OCI-LY1 (cell line): ENCODE measurements around the gene MRPL14.

ENCODE experiments used
- H2AFZ ChIP-seq: fragments of 200-600 bp; sonication (generic), shearing (Covaris generic); 2 replicates; pipeline ENCODE4 v1.6.0; 2014; ENCODE audit warnings: antibody characterized with exemption, mild to moderate bottlenecking, low read length
- H3F3A ChIP-seq: fragments of 200-600 bp; sonication (generic), shearing (Covaris generic); 2 replicates; pipeline ENCODE4 v1.6.0; 2014; ENCODE audit warnings: mild to moderate bottlenecking, antibody characterized with exemption, low read length, moderate library complexity; ENCODE audit not compliant: insufficient read depth
- H3K27ac ChIP-seq: fragments of 200-600 bp; sonication (generic); 2 replicates; pipeline ENCODE4 v1.5.1; 2014; ENCODE audit warnings: low read length, mixed run types, mild to moderate bottlenecking, low read depth; ENCODE audit not compliant: poor library complexity, severe bottlenecking
- H3K27me3 ChIP-seq: fragments of 200-600 bp; sonication (generic); 2 replicates; pipeline ENCODE4 v1.6.0; 2014; ENCODE audit warnings: antibody characterized with exemption, mild to moderate bottlenecking, low read length, moderate library complexity; ENCODE audit not compliant: insufficient read depth
- H3K36me3 ChIP-seq: fragments of 200-600 bp; sonication (generic); 2 replicates; pipeline ENCODE4 v1.6.1; 2014; ENCODE audit warnings: mild to moderate bottlenecking, antibody characterized with exemption, low read length, moderate library complexity, mixed read lengths; ENCODE audit not compliant: insufficient read depth
- H3K4me1 ChIP-seq: fragments of 200-600 bp; sonication (generic); 2 replicates; pipeline ENCODE4 v1.5.1; 2014; ENCODE audit warnings: mild to moderate bottlenecking, low read length, moderate library complexity; ENCODE audit not compliant: insufficient read depth, severe bottlenecking
- H3K4me2 ChIP-seq: fragments of 200-600 bp; sonication (generic), shearing (Covaris generic); 2 replicates; pipeline ENCODE4 v1.6.1; 2014; ENCODE audit warnings: low read length
- H3K4me3 ChIP-seq: fragments of 200-600 bp; sonication (generic); 2 replicates; pipeline ENCODE4 v1.5.1; 2014; ENCODE audit warnings: low read length, low read depth, mild to moderate bottlenecking, mixed read lengths; ENCODE audit not compliant: poor library complexity, severe bottlenecking
- H3K79me2 ChIP-seq: fragments of 200-600 bp; shearing (Covaris generic); 2 replicates; pipeline ENCODE4 v1.6.1; 2016; ENCODE audit warnings: mixed run types, low read length, mixed read lengths; ENCODE audit not compliant: insufficient read depth
- H3K9ac ChIP-seq: fragments of 200-600 bp; sonication (generic), shearing (Covaris generic); 2 replicates; pipeline ENCODE4 v1.6.1; 2014; ENCODE audit warnings: mild to moderate bottlenecking, low read length, mixed read lengths
- H3K9me2 ChIP-seq: fragments of 200-600 bp; sonication (generic), shearing (Covaris generic); 2 replicates; pipeline ENCODE4 v1.6.1; 2014; ENCODE audit warnings: low read depth, mild to moderate bottlenecking, low read length, mixed read lengths
- H3K9me3 ChIP-seq: fragments of 200-600 bp; shearing (Covaris generic); 2 replicates; pipeline ENCODE4 v1.6.1; 2014; ENCODE audit warnings: low read length, mixed read lengths
- H4K20me1 ChIP-seq: fragments of 200-600 bp; sonication (generic), shearing (Covaris generic); 2 replicates; pipeline ENCODE4 v1.6.0; 2016; ENCODE audit warnings: mild to moderate bottlenecking, low read length; ENCODE audit not compliant: insufficient read depth
- CTCF ChIP-seq: fragments of 200-600 bp; sonication (generic), shearing (Covaris generic); IDR thresholded peaks from 2 replicates; pipeline ENCODE4 v1.5.1; 2017; ENCODE audit warnings: mild to moderate bottlenecking, antibody characterized with exemption, low read length, moderate library complexity, mixed read lengths
- EZH2 ChIP-seq: fragments of 200-600 bp; sonication (generic), shearing (Covaris generic); IDR thresholded peaks from 2 replicates; pipeline ENCODE4 v1.8.0; 2017; ENCODE audit warnings: borderline replicate concordance, mixed run types, mild to moderate bottlenecking, antibody characterized with exemption, low read length, moderate library complexity, mixed read lengths

MRPL14 gene

DNA sequence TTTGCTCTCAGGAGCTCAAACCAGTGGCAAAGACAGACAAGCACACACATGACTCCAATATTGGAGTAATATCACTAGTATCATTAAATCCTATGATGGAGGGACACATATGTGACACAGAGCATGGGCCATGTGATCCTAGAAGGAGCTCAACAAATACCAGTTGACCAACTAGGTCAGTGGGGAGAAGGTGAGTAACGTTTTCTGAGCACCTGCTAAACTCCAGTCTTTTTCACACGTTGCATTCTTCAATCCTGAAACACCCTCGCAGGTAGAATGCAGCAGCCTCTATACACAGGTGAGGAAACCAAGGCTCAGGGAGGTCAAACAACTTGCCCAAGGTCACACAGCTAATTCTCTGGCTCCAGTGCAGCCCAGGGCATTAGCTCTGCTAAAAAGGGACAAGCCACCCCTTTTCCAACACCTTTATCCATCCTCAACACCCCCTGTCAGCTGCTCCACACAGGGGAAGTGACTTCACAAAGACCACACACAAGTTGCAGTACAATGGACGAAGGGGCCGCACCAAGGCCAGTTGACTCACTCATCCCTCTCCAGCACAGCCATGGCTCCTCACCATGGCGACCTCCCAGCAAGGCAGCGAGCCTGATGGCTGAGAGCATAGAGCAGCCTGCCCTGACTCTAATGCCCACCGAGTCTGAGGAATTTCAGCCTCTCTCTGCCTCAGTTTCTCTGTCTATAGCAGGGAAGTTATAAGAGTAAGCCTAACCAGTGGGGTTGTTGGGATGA is 35.8 kb upstream of the MRPL14 start:
- no peaks in the 10 kb centered on the region for H3K9me3 ChIP-seq
- H3K36me3 ChIP-seq, result no peaks in the 10 kb centered on the region
- no peak overlapping the region for H3K9ac ChIP-seq
- no peaks in the 10 kb centered on the region for H3K79me2 ChIP-seq
- H3K27ac ChIP-seq, result no peak overlapping the region
- H2AFZ ChIP-seq, result no peak overlapping the region
- no peak overlapping the region for H3K4me2 ChIP-seq
- H3K27me3 ChIP-seq, result peaks cover 7% of the 10 kb centered on the region; the same call in 1 of the 2 replicates
- H4K20me1 ChIP-seq, result no peaks in the 10 kb centered on the region
- H3F3A ChIP-seq, result no peaks in the 10 kb centered on the region
- H3K4me3 ChIP-seq, result no peak overlapping the region
- TF ChIP-seq EZH2 (no peak), CTCF (no peak)
- H3K9me2 ChIP-seq, result no peaks in the 10 kb centered on the region
- H3K4me1 ChIP-seq, result peaks cover 6% of the 10 kb centered on the region

DNA sequence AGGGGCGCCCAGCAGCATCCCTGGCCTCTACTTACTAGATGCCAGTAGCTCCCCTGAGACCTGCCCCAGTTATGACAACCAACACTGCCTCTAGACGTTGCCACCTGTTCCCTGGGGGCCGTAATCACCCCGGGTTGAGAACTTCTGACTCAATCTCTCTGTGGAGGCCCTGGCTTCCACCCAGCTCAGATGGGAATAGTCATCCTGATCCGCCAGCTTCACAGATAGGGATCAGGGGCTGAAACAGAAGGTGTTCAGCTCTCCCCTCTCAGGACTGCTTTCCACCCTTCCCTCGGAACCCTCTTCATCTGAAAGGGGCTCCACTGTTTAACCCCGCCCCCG is 34.7 kb upstream of the MRPL14 start:
- Histone ChIP-seq H2AFZ (no peak overlapping the region), H3K4me3 (no peak overlapping the region), H4K20me1 (no peaks in the 10 kb centered on the region), H3F3A (no peaks in the 10 kb centered on the region), H3K79me2 (no peaks in the 10 kb centered on the region), H3K27ac (no peak overlapping the region), H3K9ac (no peak overlapping the region), H3K36me3 (no peaks in the 10 kb centered on the region), H3K9me3 (no peaks in the 10 kb centered on the region), H3K9me2 (no peaks in the 10 kb centered on the region), H3K4me2 (no peak overlapping the region), H3K27me3 (peaks cover 7% of the 10 kb centered on the region; the same call in 1 of the 2 replicates), H3K4me1 (peaks cover 5% of the 10 kb centered on the region)
- TF ChIP-seq CTCF (no peak), EZH2 (no peak)

- no peak within 1 kb of the TSS for H2AFZ ChIP-seq
- no peaks in the 10 kb centered on the region for H4K20me1 ChIP-seq
- H3K27ac ChIP-seq, result no peak within 1 kb of the TSS
- H3K4me3 ChIP-seq, result no peak within 1 kb of the TSS
- H3K27me3 ChIP-seq, result peaks cover 12% of the 10 kb centered on the region; the same call in 1 of the 2 replicates
- TF ChIP-seq CTCF (no peak), EZH2 (no peak)
- H3K36me3 ChIP-seq, result no peaks in the 10 kb centered on the region
- no peaks in the 10 kb centered on the region for H3K79me2 ChIP-seq
- no peak within 1 kb of the TSS for H3K9ac ChIP-seq
- no peak within 1 kb of the TSS for H3K4me2 ChIP-seq
- no peaks in the 10 kb centered on the region for H3K9me3 ChIP-seq
- no peaks in the 10 kb centered on the region for H3K9me2 ChIP-seq
- no peaks in the 10 kb centered on the region for H3K4me1 ChIP-seq
- H3F3A ChIP-seq, result no peaks in the 10 kb centered on the region
Measured at GRCh38 chr6:44158770-44159228, 31.5 kb upstream of the MRPL14 start, which contains the start of gene CAPN11. Gene CAPN11, plus strand, starts transcription at chr6:44158820. Its CDS starts 29 bp downstream, at chr6:44158849.
